C4-2B (cell line): ENCODE data around the gene STAC3.

Source experiments
- CTCF ChIP-seq: fragments of 450-650 bp; conservative IDR thresholded peaks from 2 replicates; pipeline ENCODE4 v1.5.1; 2017; ENCODE audit warnings: mild to moderate bottlenecking
- ZFX ChIP-seq: fragments of 450-650 bp; IDR thresholded peaks from 2 replicates; pipeline ENCODE4 v1.6.1; 2017

- TF ChIP-seq CTCF (no peak), ZFX (no peak)
These were observed 46.5 kb downstream of the STAC3 start for GRCh38 chr12:57204454-57204853.
